ENCODE measurements around the gene RAB4A.
A peak's percentile ranks its signal among the peaks of the same experiment; 100 is the strongest.

Gene RAB4A

DNA sequence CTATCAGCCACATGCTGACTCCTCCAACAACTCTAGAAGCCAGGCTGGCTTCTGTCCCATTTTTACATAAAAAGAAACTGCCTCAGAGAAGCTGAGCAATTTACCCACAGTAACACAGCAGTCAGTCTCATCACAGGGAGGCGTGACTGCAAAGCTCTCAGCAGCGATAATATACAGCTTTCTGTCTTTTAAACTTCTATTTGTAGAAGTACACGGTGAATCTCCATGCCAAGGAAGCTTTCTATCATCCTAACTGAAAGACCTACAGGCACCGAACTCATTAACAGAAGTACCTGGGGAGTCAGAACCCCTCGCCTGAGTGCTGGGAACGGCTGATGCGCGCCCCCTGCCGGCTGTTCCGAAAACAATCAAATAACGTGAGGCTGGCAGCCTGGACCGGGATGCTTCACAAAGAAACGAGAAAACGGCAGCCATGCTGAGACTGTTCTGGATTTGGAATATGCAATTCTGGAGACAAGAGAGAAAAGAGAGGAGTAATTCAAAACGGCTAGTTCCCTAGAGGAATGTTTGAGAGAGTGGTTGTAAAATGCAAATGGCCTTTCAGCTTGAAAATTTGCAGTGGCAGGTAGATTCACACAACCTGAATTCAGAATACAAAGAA lies 43.5 kb upstream of the RAB4A start (continued):
- peak; percentile 78; the same call in 1 of the 2 replicates for TF ChIP-seq ZBTB17 (tag by site-specific recombination; IDR thresholded peaks at IDR 0.05)
- no peak for TF ChIP-seq ZBTB48 (tag by site-specific recombination; IDR thresholded peaks at IDR 0.05)
- TF ChIP-seq ZNF629 (tag by site-specific recombination; IDR thresholded peaks at IDR 0.05) = no peak; the same call in none of the 2 replicates
- TF ChIP-seq, protein P1, sequence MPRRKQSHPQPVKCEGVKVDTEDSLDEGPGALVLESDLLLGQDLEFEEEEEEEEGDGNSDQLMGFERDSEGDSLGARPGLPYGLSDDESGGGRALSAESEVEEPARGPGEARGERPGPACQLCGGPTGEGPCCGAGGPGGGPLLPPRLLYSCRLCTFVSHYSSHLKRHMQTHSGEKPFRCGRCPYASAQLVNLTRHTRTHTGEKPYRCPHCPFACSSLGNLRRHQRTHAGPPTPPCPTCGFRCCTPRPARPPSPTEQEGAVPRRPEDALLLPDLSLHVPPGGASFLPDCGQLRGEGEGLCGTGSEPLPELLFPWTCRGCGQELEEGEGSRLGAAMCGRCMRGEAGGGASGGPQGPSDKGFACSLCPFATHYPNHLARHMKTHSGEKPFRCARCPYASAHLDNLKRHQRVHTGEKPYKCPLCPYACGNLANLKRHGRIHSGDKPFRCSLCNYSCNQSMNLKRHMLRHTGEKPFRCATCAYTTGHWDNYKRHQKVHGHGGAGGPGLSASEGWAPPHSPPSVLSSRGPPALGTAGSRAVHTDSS (tag by site-specific recombination; IDR thresholded peaks at IDR 0.05) = no peak
- TF ChIP-seq, protein P2, sequence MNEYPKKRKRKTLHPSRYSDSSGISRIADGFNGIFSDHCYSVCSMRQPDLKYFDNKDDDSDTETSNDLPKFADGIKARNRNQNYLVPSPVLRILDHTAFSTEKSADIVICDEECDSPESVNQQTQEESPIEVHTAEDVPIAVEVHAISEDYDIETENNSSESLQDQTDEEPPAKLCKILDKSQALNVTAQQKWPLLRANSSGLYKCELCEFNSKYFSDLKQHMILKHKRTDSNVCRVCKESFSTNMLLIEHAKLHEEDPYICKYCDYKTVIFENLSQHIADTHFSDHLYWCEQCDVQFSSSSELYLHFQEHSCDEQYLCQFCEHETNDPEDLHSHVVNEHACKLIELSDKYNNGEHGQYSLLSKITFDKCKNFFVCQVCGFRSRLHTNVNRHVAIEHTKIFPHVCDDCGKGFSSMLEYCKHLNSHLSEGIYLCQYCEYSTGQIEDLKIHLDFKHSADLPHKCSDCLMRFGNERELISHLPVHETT (tag by site-specific recombination; IDR thresholded peaks at IDR 0.05) = 0 out of 2 replicates have a peak, but pooled peaks have one; percentile 49
- TF ChIP-seq ZNF132 (tag by site-specific recombination; IDR thresholded peaks at IDR 0.05; ENCODE audit: borderline replicate concordance) = no peak
- peak; percentile 63; the same call in 1 of the 2 replicates for TF ChIP-seq SCRT2 (tag by site-specific recombination; IDR thresholded peaks at IDR 0.05)
- TF ChIP-seq, protein P3, sequence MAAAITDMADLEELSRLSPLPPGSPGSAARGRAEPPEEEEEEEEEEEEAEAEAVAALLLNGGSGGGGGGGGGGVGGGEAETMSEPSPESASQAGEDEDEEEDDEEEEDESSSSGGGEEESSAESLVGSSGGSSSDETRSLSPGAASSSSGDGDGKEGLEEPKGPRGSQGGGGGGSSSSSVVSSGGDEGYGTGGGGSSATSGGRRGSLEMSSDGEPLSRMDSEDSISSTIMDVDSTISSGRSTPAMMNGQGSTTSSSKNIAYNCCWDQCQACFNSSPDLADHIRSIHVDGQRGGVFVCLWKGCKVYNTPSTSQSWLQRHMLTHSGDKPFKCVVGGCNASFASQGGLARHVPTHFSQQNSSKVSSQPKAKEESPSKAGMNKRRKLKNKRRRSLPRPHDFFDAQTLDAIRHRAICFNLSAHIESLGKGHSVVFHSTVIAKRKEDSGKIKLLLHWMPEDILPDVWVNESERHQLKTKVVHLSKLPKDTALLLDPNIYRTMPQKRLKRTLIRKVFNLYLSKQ (tag by site-specific recombination; IDR thresholded peaks at IDR 0.05; ENCODE audit: borderline replicate concordance) = no peak
- TF ChIP-seq, protein P4, sequence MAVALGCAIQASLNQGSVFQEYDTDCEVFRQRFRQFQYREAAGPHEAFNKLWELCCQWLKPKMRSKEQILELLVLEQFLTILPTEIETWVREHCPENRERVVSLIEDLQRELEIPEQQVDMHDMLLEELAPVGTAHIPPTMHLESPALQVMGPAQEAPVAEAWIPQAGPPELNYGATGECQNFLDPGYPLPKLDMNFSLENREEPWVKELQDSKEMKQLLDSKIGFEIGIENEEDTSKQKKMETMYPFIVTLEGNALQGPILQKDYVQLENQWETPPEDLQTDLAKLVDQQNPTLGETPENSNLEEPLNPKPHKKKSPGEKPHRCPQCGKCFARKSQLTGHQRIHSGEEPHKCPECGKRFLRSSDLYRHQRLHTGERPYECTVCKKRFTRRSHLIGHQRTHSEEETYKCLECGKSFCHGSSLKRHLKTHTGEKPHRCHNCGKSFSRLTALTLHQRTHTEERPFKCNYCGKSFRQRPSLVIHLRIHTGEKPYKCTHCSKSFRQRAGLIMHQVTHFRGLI (tag by site-specific recombination; IDR thresholded peaks at IDR 0.05) = no peak
- TF ChIP-seq MYNN (tag by site-specific recombination; IDR thresholded peaks at IDR 0.05; ENCODE audit: borderline replicate concordance) = no peak
- TF ChIP-seq, protein P5, sequence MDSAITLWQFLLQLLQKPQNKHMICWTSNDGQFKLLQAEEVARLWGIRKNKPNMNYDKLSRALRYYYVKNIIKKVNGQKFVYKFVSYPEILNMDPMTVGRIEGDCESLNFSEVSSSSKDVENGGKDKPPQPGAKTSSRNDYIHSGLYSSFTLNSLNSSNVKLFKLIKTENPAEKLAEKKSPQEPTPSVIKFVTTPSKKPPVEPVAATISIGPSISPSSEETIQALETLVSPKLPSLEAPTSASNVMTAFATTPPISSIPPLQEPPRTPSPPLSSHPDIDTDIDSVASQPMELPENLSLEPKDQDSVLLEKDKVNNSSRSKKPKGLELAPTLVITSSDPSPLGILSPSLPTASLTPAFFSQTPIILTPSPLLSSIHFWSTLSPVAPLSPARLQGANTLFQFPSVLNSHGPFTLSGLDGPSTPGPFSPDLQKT (IDR thresholded peaks at IDR 0.05; ENCODE audit: borderline replicate concordance, low read depth, low read length) = no peak
- no peak for TF ChIP-seq EGR2 (tag by site-specific recombination; IDR thresholded peaks at IDR 0.05; ENCODE audit: low read depth)
- no peak; the same call in 1 of the 2 replicates for TF ChIP-seq SP7 (tag by site-specific recombination; IDR thresholded peaks at IDR 0.05)
- TF ChIP-seq, protein P6, sequence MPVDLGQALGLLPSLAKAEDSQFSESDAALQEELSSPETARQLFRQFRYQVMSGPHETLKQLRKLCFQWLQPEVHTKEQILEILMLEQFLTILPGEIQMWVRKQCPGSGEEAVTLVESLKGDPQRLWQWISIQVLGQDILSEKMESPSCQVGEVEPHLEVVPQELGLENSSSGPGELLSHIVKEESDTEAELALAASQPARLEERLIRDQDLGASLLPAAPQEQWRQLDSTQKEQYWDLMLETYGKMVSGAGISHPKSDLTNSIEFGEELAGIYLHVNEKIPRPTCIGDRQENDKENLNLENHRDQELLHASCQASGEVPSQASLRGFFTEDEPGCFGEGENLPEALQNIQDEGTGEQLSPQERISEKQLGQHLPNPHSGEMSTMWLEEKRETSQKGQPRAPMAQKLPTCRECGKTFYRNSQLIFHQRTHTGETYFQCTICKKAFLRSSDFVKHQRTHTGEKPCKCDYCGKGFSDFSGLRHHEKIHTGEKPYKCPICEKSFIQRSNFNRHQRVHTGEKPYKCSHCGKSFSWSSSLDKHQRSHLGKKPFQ (tag by site-specific recombination; IDR thresholded peaks at IDR 0.05) = no peak
- peak; percentile 65; the same call in 1 of the 2 replicates for TF ChIP-seq ZNF394 (tag by site-specific recombination; IDR thresholded peaks at IDR 0.05; ENCODE audit: borderline replicate concordance)
- TF ChIP-seq OSR2 (tag by site-specific recombination; IDR thresholded peaks at IDR 0.05) = no peak
- no peak for TF ChIP-seq SALL2 (tag by site-specific recombination; IDR thresholded peaks at IDR 0.05; ENCODE audit: borderline replicate concordance)
- TF ChIP-seq KLF8 (tag by site-specific recombination; IDR thresholded peaks at IDR 0.05) = peak; percentile 59; the same call in 1 of the 2 replicates
- no peak for TF ChIP-seq ZNF558 (tag by site-specific recombination; IDR thresholded peaks at IDR 0.05)
- no peak; the same call in 1 of the 2 replicates for TF ChIP-seq ZNF335 (tag by site-specific recombination; conservative IDR thresholded peaks at IDR 0.05)
- no peak; the same call in 1 of the 2 replicates for TF ChIP-seq IKZF3 (tag by site-specific recombination; IDR thresholded peaks at IDR 0.05)
- no peak for TF ChIP-seq ZNF23 (tag by site-specific recombination; IDR thresholded peaks at IDR 0.05; ENCODE audit: borderline replicate concordance)
- no peak for TF ChIP-seq ZIC2 (tag by site-specific recombination; IDR thresholded peaks at IDR 0.05)
- no peak for TF ChIP-seq ZNF529 (tag by site-specific recombination; IDR thresholded peaks at IDR 0.05; ENCODE audit: insufficient replicate concordance)
- TF ChIP-seq ZNF221 (tag by site-specific recombination; IDR thresholded peaks at IDR 0.05; ENCODE audit: borderline replicate concordance) = no peak
- TF ChIP-seq, protein P7, sequence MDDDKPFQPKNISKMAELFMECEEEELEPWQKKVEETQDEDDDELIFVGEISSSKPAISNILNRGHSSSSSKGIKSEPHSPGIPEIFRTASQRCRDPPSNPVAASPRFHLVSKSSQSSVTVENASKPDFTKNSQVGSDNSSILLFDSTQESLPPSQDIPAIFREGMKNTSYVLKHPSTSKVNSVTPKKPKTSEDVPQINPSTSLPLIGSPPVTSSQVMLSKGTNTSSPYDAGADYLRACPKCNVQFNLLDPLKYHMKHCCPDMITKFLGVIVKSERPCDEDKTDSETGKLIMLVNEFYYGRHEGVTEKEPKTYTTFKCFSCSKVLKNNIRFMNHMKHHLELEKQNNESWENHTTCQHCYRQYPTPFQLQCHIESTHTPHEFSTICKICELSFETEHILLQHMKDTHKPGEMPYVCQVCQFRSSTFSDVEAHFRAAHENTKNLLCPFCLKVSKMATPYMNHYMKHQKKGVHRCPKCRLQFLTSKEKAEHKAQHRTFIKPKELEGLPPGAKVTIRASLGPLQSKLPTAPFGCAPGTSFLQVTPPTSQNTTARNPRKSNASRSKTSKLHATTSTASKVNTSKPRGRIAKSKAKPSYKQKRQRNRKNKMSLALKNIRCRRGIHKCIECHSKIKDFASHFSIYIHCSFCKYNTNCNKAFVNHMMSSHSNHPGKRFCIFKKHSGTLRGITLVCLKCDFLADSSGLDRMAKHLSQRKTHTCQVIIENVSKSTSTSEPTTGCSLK (tag by site-specific recombination; IDR thresholded peaks at IDR 0.05) = no peak
- peak; percentile 54; the same call in 1 of the 2 replicates for TF ChIP-seq TRIM28 (IDR thresholded peaks at IDR 0.05; ENCODE audit: borderline replicate concordance, low read length)
- no peak; the same call in 1 of the 2 replicates for TF ChIP-seq KLF10 (tag by site-specific recombination; IDR thresholded peaks at IDR 0.05)
- no peak for TF ChIP-seq GLIS2 (tag by site-specific recombination; IDR thresholded peaks at IDR 0.05)

All from HEK293 (cell line).